ENCODE results near the gene HOXD1. TPM values are rescaled to one million over a fixed set of nuclear protein-coding genes. Genes with fewer than 3 reads are reported as not detected.

HOXD1 gene
- total and polyA plus RNA-seq, 4 experiments from 2014 or later, result not detected

DNA sequence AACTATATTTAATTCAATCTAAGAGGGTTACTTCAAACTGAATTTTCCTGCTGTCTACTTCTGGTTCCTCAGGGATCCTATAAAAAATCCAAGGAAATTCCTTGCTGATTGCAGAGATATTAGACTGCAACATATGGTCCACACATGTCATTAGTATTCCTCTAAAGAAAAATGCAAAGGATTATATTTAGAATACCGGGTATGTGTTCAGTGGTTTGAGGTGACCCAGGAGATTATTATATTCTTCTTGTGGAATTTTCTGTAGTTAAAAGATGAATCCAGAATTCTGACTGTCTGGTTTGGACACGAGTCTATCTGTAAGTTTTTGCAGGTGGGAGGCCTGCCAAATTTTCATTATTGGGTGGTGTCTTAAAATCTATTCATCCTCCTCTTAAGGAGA lies 18.2 kb downstream of the HOXD1 start:
- CTCF ChIA-PET (ENCODE audit: partially characterized antibody), result no interaction called here
- Histone ChIP-seq H3K4me1 (ENCODE audit: insufficient read depth, low read length) (no peaks in the 10 kb centered on the region), H3K27ac (ENCODE audit: low read depth, low read length) (no peak overlapping the region), H3K4me3 (ENCODE audit: low read length in 2 of 2) (no peak overlapping the region), H3K36me3 (ENCODE audit: insufficient read depth, low read length) (no peaks in the 10 kb centered on the region), H3K27me3 (ENCODE audit: insufficient read depth, low read length) (no peaks in the 10 kb centered on the region), H3K9me3 (ENCODE audit: control insufficient read depth in 1 of 2, low read length in 2 of 2) (no peaks in the 10 kb centered on the region)
- DNase-seq, result no peak
- no peak overlapping the region for H3K4me3 Mint-ChIP-seq
- H3K27me3 Mint-ChIP-seq, result peaks cover 14% of the 10 kb centered on the region in 2 donors
- no peak overlapping the region for H3K27ac Mint-ChIP-seq
- peaks cover 0 to 11% (median 4%) of the 10 kb centered on the region in 8 donors for H3K9me3 Mint-ChIP-seq
- no peaks in the 10 kb centered on the region for H3K4me1 Mint-ChIP-seq
- H3K36me3 Mint-ChIP-seq, result no peaks in the 10 kb centered on the region
- intact Hi-C loops (cut with micrococcal nuclease), result no loop called here
- POLR2A ChIA-PET (ENCODE audit: partially characterized antibody), result no interaction called here

DNA sequence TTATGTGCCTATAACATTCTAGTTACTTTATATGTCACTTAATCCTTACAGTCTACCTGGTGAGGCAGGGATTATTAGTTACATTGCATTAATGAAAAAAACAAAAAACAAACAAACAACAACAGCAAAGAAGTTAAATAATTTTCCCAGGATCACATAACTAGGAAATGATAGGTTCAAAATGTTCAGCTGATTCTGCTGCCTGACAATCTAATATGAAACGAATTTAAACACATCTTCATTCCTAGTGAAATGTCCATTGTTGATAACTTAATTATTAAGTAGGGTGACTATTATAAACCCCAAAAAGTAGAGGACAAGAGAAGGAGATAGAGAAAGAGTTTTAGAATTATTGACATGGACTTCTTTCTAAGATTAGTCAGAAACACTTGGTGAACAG lies 22.6 kb downstream of the HOXD1 start:
- CTCF ChIA-PET (ENCODE audit: partially characterized antibody), result no interaction called here
- Histone ChIP-seq H3K27me3 (ENCODE audit: insufficient read depth, low read length) (no peaks in the 10 kb centered on the region), H3K4me1 (ENCODE audit: insufficient read depth, low read length) (no peaks in the 10 kb centered on the region), H3K36me3 (ENCODE audit: insufficient read depth, low read length) (no peaks in the 10 kb centered on the region), H3K27ac (ENCODE audit: low read depth, low read length) (no peak overlapping the region), H3K4me3 (ENCODE audit: low read length in 2 of 2) (no peak overlapping the region), H3K9me3 (ENCODE audit: control insufficient read depth in 1 of 2, low read length in 2 of 2) (no peaks in the 10 kb centered on the region)
- POLR2A ChIA-PET (ENCODE audit: partially characterized antibody), result no interaction called here
- Mint-ChIP-seq H3K4me1 (no peaks in the 10 kb centered on the region), H3K4me3 (no peak overlapping the region), H3K36me3 (no peaks in the 10 kb centered on the region), H3K27ac (no peak overlapping the region), H3K9me3 (no peaks in the 10 kb centered on the region), H3K27me3 (peaks cover 8 to 10% of the 10 kb centered on the region in 2 donors)
- no peak for DNase-seq
- intact Hi-C loops (cut with micrococcal nuclease), result no loop called here

- H3K27me3 Mint-ChIP-seq, result peaks cover 8% of the 10 kb centered on the region in 2 donors
- POLR2A ChIA-PET (ENCODE audit: partially characterized antibody), result no interaction called here
- H3K4me1 ChIP-seq (ENCODE audit: insufficient read depth, low read length), result no peaks in the 10 kb centered on the region
Observed at GRCh38 chr2:176212276-176212675, 23.8 kb downstream of the HOXD1 start.

DNA sequence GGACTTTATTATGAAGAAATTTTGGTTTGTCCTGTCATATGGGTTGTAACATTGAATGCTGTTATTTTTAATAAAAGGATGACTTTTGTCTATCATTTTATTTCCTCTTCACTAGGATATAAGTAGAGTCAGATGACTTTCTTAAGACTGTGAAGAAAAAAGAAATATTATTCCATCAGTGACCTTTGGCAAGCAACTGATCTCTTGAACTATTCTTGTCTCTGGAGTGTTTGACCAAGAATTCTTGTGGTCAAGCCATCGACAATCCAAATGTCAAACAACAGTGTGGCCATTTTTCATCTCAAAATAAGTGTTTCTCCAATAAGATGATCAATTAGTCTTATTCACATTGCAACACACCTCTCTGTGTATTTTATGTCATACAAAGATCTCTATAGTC lies 24.9 kb downstream of the HOXD1 start:
- Mint-ChIP-seq H3K27me3 (peaks cover 8% of the 10 kb centered on the region in 2 donors), H3K4me3 (no peak overlapping the region), H3K36me3 (no peaks in the 10 kb centered on the region), H3K4me1 (no peaks in the 10 kb centered on the region), H3K9me3 (peaks cover 0 to 3% (median 0%) of the 10 kb centered on the region in 8 donors), H3K27ac (no peak overlapping the region)
- no peaks in the 10 kb centered on the region for H3K27me3 ChIP-seq (ENCODE audit: insufficient read depth, low read length)
- H3K4me1 ChIP-seq (ENCODE audit: insufficient read depth, low read length), result no peaks in the 10 kb centered on the region
- H3K27ac ChIP-seq (ENCODE audit: low read depth, low read length), result no peak overlapping the region
- intact Hi-C loops (cut with micrococcal nuclease), result no loop called here
- CTCF ChIA-PET (ENCODE audit: partially characterized antibody), result no interaction called here
- no peaks in the 10 kb centered on the region for H3K9me3 ChIP-seq (ENCODE audit: control insufficient read depth in 1 of 2, low read length in 2 of 2)
- H3K4me3 ChIP-seq (ENCODE audit: low read length in 2 of 2), result no peak overlapping the region
- no peak for DNase-seq
- H3K36me3 ChIP-seq (ENCODE audit: insufficient read depth, low read length), result no peaks in the 10 kb centered on the region
- POLR2A ChIA-PET (ENCODE audit: partially characterized antibody), result no interaction called here

More at GRCh38 chr2:176212276-176212675, 23.8 kb downstream of the HOXD1 start:
- no peaks in the 10 kb centered on the region for H3K36me3 ChIP-seq (ENCODE audit: insufficient read depth, low read length)
- H3K9me3 ChIP-seq (ENCODE audit: control insufficient read depth in 1 of 2, low read length in 2 of 2), result no peaks in the 10 kb centered on the region
- intact Hi-C loops (cut with micrococcal nuclease), result no loop called here
- no peak overlapping the region for H3K27ac ChIP-seq (ENCODE audit: low read depth, low read length)
- no peak overlapping the region for H3K4me3 Mint-ChIP-seq
- CTCF ChIA-PET (ENCODE audit: partially characterized antibody), result no interaction called here
- no peaks in the 10 kb centered on the region for H3K9me3 Mint-ChIP-seq
- no peak overlapping the region for H3K27ac Mint-ChIP-seq
- no peaks in the 10 kb centered on the region for H3K27me3 ChIP-seq (ENCODE audit: insufficient read depth, low read length)
- H3K4me1 Mint-ChIP-seq, result no peaks in the 10 kb centered on the region
- H3K36me3 Mint-ChIP-seq, result no peaks in the 10 kb centered on the region
- DNase-seq, result no peak
- H3K4me3 ChIP-seq (ENCODE audit: low read length in 2 of 2), result no peak overlapping the region

DNA sequence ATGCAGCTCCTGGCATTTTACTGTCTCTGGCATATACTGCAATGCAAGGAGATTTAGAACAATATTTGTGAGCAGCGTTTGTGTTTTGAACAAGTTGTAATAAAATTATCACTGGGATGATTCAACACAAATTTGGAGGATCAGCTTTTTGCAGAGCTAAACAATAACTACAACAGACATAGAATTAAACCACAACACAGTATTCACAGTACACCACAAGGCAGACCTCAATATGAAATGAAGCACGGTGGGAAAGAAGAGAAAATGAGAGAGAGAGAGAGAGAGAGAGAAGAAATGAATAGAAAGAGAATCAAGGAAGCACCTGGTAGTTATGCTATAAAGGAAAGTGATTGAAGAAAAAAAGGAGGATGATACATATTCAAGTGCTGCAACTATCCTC lies 39.4 kb downstream of the HOXD1 start:
- H3K27ac Mint-ChIP-seq, result no peak overlapping the region
- no peak for DNase-seq
- intact Hi-C loops (cut with micrococcal nuclease), result no loop called here
- POLR2A ChIA-PET (ENCODE audit: partially characterized antibody), result no interaction called here
- Histone ChIP-seq H3K27me3 (ENCODE audit: insufficient read depth, low read length) (no peaks in the 10 kb centered on the region), H3K9me3 (ENCODE audit: control insufficient read depth in 1 of 2, low read length in 2 of 2) (no peaks in the 10 kb centered on the region), H3K4me1 (ENCODE audit: insufficient read depth, low read length) (no peaks in the 10 kb centered on the region), H3K4me3 (ENCODE audit: low read length in 2 of 2) (no peak overlapping the region), H3K36me3 (ENCODE audit: insufficient read depth, low read length) (no peaks in the 10 kb centered on the region), H3K27ac (ENCODE audit: low read depth, low read length) (no peak overlapping the region)
- CTCF ChIA-PET (ENCODE audit: partially characterized antibody), result no interaction called here
- peaks cover 35 to 37% of the 10 kb centered on the region in 2 donors for H3K27me3 Mint-ChIP-seq
- H3K4me3 Mint-ChIP-seq, result no peak overlapping the region
- H3K36me3 Mint-ChIP-seq, result no peaks in the 10 kb centered on the region
- no peaks in the 10 kb centered on the region for H3K4me1 Mint-ChIP-seq
- peaks cover 0 to 4% (median under 1%) of the 10 kb centered on the region in 8 donors for H3K9me3 Mint-ChIP-seq

DNA sequence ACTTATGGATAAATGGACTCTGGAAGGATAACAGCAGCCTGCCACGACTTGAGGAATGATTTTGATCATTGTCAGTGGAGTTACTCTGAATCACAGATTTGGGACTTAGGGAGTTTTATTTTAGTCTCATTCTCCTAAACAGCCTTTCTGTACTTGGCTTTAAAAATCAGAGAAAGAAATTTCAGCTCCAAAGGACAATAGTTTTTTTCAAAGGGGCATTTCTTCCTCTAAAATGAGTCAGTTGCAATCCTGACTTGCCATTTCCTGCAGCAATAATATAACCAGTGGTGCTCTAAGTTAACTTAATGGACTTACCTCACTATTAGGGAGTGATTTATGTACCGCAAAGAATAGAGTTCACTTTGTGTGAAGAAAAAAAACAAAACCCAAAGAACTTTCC lies 45.7 kb downstream of the HOXD1 start:
- Histone ChIP-seq H3K36me3 (ENCODE audit: insufficient read depth, low read length) (no peaks in the 10 kb centered on the region), H3K27me3 (ENCODE audit: insufficient read depth, low read length) (no peaks in the 10 kb centered on the region), H3K9me3 (ENCODE audit: control insufficient read depth in 1 of 2, low read length in 2 of 2) (no peaks in the 10 kb centered on the region), H3K27ac (ENCODE audit: low read depth, low read length) (no peak overlapping the region), H3K4me3 (ENCODE audit: low read length in 2 of 2) (no peak overlapping the region), H3K4me1 (ENCODE audit: insufficient read depth, low read length) (no peaks in the 10 kb centered on the region)
- Mint-ChIP-seq H3K36me3 (no peaks in the 10 kb centered on the region), H3K4me1 (no peaks in the 10 kb centered on the region), H3K4me3 (no peak overlapping the region), H3K27me3 (peaks cover 21 to 25% of the 10 kb centered on the region in 2 donors), H3K27ac (no peak overlapping the region), H3K9me3 (peaks cover 0 to 4% (median 0%) of the 10 kb centered on the region in 8 donors)
- intact Hi-C loops (cut with micrococcal nuclease), result no loop called here
- CTCF ChIA-PET (ENCODE audit: partially characterized antibody), result interaction anchor here (0.8 kb wide), 1 partner anchor 222 kb away, joined by 3 read pairs; no protein-coding TSS in a partner anchor
- POLR2A ChIA-PET (ENCODE audit: partially characterized antibody), result no interaction called here
- no peak for DNase-seq

DNA sequence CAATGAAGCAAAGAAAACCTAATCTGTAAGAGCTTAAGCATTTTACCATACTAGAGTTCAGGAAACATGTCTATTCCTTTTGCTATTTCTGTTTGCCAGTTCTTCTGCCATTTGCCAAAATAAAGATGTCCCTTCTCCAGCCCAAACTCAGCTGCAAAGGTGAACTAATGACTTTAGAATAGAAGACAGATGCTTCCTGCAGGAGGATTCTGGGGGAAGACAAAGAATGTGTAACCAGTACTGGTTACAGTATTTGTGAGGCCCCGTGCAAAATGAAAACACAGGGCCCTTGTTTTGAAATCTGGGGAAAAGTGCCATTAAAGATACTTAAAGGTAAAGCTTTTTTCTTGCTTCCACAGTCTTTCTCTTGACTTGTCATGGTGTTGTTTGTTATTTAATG lies 46.5 kb downstream of the HOXD1 start:
- no peaks in the 10 kb centered on the region for H3K36me3 Mint-ChIP-seq
- POLR2A ChIA-PET (ENCODE audit: partially characterized antibody), result no interaction called here
- no peak overlapping the region for H3K4me3 Mint-ChIP-seq
- Histone ChIP-seq H3K27ac (ENCODE audit: low read depth, low read length) (no peak overlapping the region), H3K27me3 (ENCODE audit: insufficient read depth, low read length) (no peaks in the 10 kb centered on the region), H3K9me3 (ENCODE audit: control insufficient read depth in 1 of 2, low read length in 2 of 2) (no peaks in the 10 kb centered on the region), H3K4me1 (ENCODE audit: insufficient read depth, low read length) (no peaks in the 10 kb centered on the region), H3K4me3 (ENCODE audit: low read length in 2 of 2) (no peak overlapping the region), H3K36me3 (ENCODE audit: insufficient read depth, low read length) (no peaks in the 10 kb centered on the region)
- H3K27me3 Mint-ChIP-seq, result peaks cover 20 to 25% of the 10 kb centered on the region in 2 donors
- H3K4me1 Mint-ChIP-seq, result no peaks in the 10 kb centered on the region
- DNase-seq, result no peak
- intact Hi-C loops (cut with micrococcal nuclease), result no loop called here
- CTCF ChIA-PET (ENCODE audit: partially characterized antibody), result interaction anchor here (0.8 kb wide), 1 partner anchor 27 kb away, joined by 3 read pairs; no protein-coding TSS in a partner anchor
- H3K9me3 Mint-ChIP-seq, result peaks cover 0 to 4% (median 0%) of the 10 kb centered on the region in 8 donors
- no peak overlapping the region for H3K27ac Mint-ChIP-seq

DNA sequence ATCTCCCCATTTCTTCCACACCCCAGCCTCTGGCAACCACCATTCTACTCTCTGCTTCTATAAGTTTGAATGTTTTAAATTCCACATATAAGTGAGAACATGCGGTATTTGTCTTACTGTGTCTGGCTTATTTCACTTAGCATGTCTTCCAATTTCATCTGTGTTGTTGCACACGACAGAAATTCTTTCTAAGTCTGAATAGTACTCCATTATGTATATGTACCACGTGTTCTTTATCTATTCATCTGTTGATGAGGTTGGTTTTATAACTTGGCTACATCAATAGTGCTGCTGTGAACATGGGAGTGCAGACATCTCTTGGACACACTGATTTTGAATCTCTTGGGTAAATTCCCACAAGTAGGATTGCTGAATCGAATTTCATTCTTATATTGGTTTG lies 49.0 kb downstream of the HOXD1 start:
- H3K27ac ChIP-seq (ENCODE audit: low read depth, low read length), result no peak overlapping the region
- H3K9me3 Mint-ChIP-seq, result no peaks in the 10 kb centered on the region
- no peak overlapping the region for H3K4me3 Mint-ChIP-seq
- H3K36me3 ChIP-seq (ENCODE audit: insufficient read depth, low read length), result no peaks in the 10 kb centered on the region
- no peak for DNase-seq
- H3K36me3 Mint-ChIP-seq, result no peaks in the 10 kb centered on the region
- intact Hi-C loops (cut with micrococcal nuclease), result no loop called here
- no peaks in the 10 kb centered on the region for H3K27me3 ChIP-seq (ENCODE audit: insufficient read depth, low read length)
- CTCF ChIA-PET (ENCODE audit: partially characterized antibody), result no interaction called here
- POLR2A ChIA-PET (ENCODE audit: partially characterized antibody), result no interaction called here
- H3K4me3 ChIP-seq (ENCODE audit: low read length in 2 of 2), result no peak overlapping the region
- H3K27me3 Mint-ChIP-seq, result peaks cover 11 to 21% of the 10 kb centered on the region in 2 donors
- H3K4me1 Mint-ChIP-seq, result no peaks in the 10 kb centered on the region
- H3K27ac Mint-ChIP-seq, result no peak overlapping the region
- H3K9me3 ChIP-seq (ENCODE audit: control insufficient read depth in 1 of 2, low read length in 2 of 2), result no peaks in the 10 kb centered on the region
- no peaks in the 10 kb centered on the region for H3K4me1 ChIP-seq (ENCODE audit: insufficient read depth, low read length)
